MM.1S (cell line): ENCODE results near the gene MYOZ2.
"Not testable (repeated sequence)": the region's sequence is repeated elsewhere in the genome, so short reads cannot be mapped to it uniquely, and the experiment has no call there.

Experiments
- DNase-seq: peaks from one replicate; pipeline ENCODE4 v3.0.0-alpha.2; 2015
- H2AFZ ChIP-seq: fragments of 300-600 bp; sonication (generic); 2 replicates; pipeline ENCODE4 v1.6.0; 2016; ENCODE audit warnings: antibody characterized with exemption, low read length
- H3F3A ChIP-seq: fragments of 300-600 bp; sonication (generic); 2 replicates; pipeline ENCODE4 v1.6.1; 2016; ENCODE audit warnings: mild to moderate bottlenecking, antibody characterized with exemption, low read length, moderate library complexity, mixed read lengths; ENCODE audit not compliant: insufficient read depth
- H3K27ac ChIP-seq: fragments of 300-600 bp; sonication (generic); 2 replicates; pipeline ENCODE4 v1.5.1; 2016; ENCODE audit warnings: mild to moderate bottlenecking, low read length
- H3K27me3 ChIP-seq: fragments of 300-600 bp; sonication (generic); replicated peaks from 2 replicates; pipeline ENCODE4 v1.6.0; 2016; ENCODE audit warnings: low read length; ENCODE audit not compliant: insufficient read depth
- H3K36me3 ChIP-seq: fragments of 300-600 bp; sonication (generic); replicated peaks from 2 replicates; pipeline ENCODE4 v1.6.1; 2016; ENCODE audit warnings: mild to moderate bottlenecking, low read length, mixed read lengths; ENCODE audit not compliant: insufficient read depth
- H3K4me1 ChIP-seq: fragments of 300-600 bp; sonication (generic); 2 replicates; pipeline ENCODE4 v1.6.1; 2016; ENCODE audit warnings: low read length, mixed read lengths
- H3K4me2 ChIP-seq: fragments of 300-600 bp; sonication (generic); 2 replicates; pipeline ENCODE4 v1.6.0; 2016; ENCODE audit warnings: low read depth, low read length
- H3K4me3 ChIP-seq: fragments of 300-600 bp; sonication (generic); 2 replicates; pipeline ENCODE4 v1.5.1; 2016; ENCODE audit warnings: low read length, mixed read lengths
- H3K79me2 ChIP-seq: fragments of 300-600 bp; sonication (generic); 2 replicates; pipeline ENCODE4 v1.6.1; 2016; ENCODE audit warnings: mixed run types, low read length, mixed read lengths
- H3K9ac ChIP-seq: fragments of 300-600 bp; sonication (generic); 2 replicates; pipeline ENCODE4 v1.6.1; 2016; ENCODE audit warnings: low read length, mixed read lengths
- H3K9me2 ChIP-seq: fragments of 300-600 bp; sonication (generic); replicated peaks from 2 replicates; pipeline ENCODE4 v1.6.1; 2016; ENCODE audit warnings: mild to moderate bottlenecking, low read length, mixed read lengths; ENCODE audit not compliant: insufficient read depth
- H3K9me3 ChIP-seq: fragments of 300-600 bp; sonication (generic); replicated peaks from 2 replicates; pipeline ENCODE4 v1.6.1; 2016; ENCODE audit warnings: mild to moderate bottlenecking, low read length, mixed read lengths; ENCODE audit not compliant: insufficient read depth
- H4K20me1 ChIP-seq: fragments of 300-600 bp; sonication (generic); 2 replicates; pipeline ENCODE4 v1.6.1; 2016; ENCODE audit warnings: mild to moderate bottlenecking, low read length, moderate library complexity, mixed read lengths; ENCODE audit not compliant: insufficient read depth
- CTCF ChIP-seq: fragments of 300-600 bp; sonication (generic); IDR thresholded peaks from 2 replicates; pipeline ENCODE4 v1.5.1; 2016; ENCODE audit warnings: antibody characterized with exemption, low read length, mixed read lengths
- EZH2 ChIP-seq: fragments of 300-600 bp; sonication (generic); optimal IDR thresholded peaks from 2 replicates; pipeline ENCODE3; 2017; ENCODE audit warnings: low read depth, mild to moderate bottlenecking, antibody characterized with exemption, low read length, mixed read lengths
- EZH2phosphoT487 ChIP-seq: fragments of 300-600 bp; sonication (generic); IDR thresholded peaks from 2 replicates; pipeline ENCODE4 v1.6.1; 2018; ENCODE audit warnings: antibody characterized with exemption, low read length

Gene MYOZ2

GRCh38 chr4:119172223-119172622 is 36.6 kb downstream of the MYOZ2 start:
- Histone ChIP-seq H3K9ac (no peak overlapping the region), H3K4me3 (no peak overlapping the region), H4K20me1 (no peaks in the 10 kb centered on the region), H3F3A (no peaks in the 10 kb centered on the region), H3K9me2 (no peaks in the 10 kb centered on the region), H3K4me1 (no peaks in the 10 kb centered on the region), H3K36me3 (no peaks in the 10 kb centered on the region), H3K27me3 (no peaks in the 10 kb centered on the region), H3K79me2 (no peaks in the 10 kb centered on the region), H3K4me2 (no peak overlapping the region), H3K27ac (no peak overlapping the region), H2AFZ (no peak overlapping the region), H3K9me3 (no peaks in the 10 kb centered on the region)
- no peak for DNase-seq
- no peak for TF ChIP-seq CTCF
- no peak for TF ChIP-seq EZH2phosphoT487
- no peak for TF ChIP-seq EZH2

GRCh38 chr4:119173729-119174361 is 38.2 kb downstream of the MYOZ2 start:
- H3K9me3 ChIP-seq, H2AFZ ChIP-seq, H3K9ac ChIP-seq, H3K36me3 ChIP-seq, DNase-seq, H3K79me2 ChIP-seq, H4K20me1 ChIP-seq, H3K4me1 ChIP-seq, H3K4me3 ChIP-seq, H3K27ac ChIP-seq, H3K4me2 ChIP-seq, H3F3A ChIP-seq, H3K27me3 ChIP-seq, H3K9me2 ChIP-seq: not testable (repeated sequence)

- Histone ChIP-seq H3K27me3 (no peaks in the 10 kb centered on the region), H4K20me1 (no peaks in the 10 kb centered on the region), H3K27ac (no peak overlapping the region), H3K79me2 (no peaks in the 10 kb centered on the region), H2AFZ (no peak overlapping the region), H3K9ac (no peak overlapping the region), H3F3A (no peaks in the 10 kb centered on the region), H3K4me1 (no peaks in the 10 kb centered on the region), H3K4me2 (no peak overlapping the region), H3K9me2 (no peaks in the 10 kb centered on the region), H3K36me3 (no peaks in the 10 kb centered on the region), H3K9me3 (no peaks in the 10 kb centered on the region), H3K4me3 (no peak overlapping the region)
- TF ChIP-seq EZH2 (no peak), CTCF (no peak), EZH2phosphoT487 (no peak)
- no peak for DNase-seq
Observed at GRCh38 chr4:119179011-119179410, 43.4 kb downstream of the MYOZ2 start.

- H3K36me3 ChIP-seq, result no peaks in the 10 kb centered on the region
- no peak for TF ChIP-seq EZH2phosphoT487
- H2AFZ ChIP-seq, result no peak overlapping the region
- H3K9me2 ChIP-seq, result no peaks in the 10 kb centered on the region
- H3K9me3 ChIP-seq, result no peaks in the 10 kb centered on the region
- no peaks in the 10 kb centered on the region for H4K20me1 ChIP-seq
- no peak overlapping the region for H3K4me3 ChIP-seq
- H3K79me2 ChIP-seq, result no peaks in the 10 kb centered on the region
- H3K4me2 ChIP-seq, result no peak overlapping the region
- H3F3A ChIP-seq, result no peaks in the 10 kb centered on the region
- no peaks in the 10 kb centered on the region for H3K27me3 ChIP-seq
- no peak overlapping the region for H3K27ac ChIP-seq
- H3K9ac ChIP-seq, result no peak overlapping the region
- DNase-seq, result no peak
- no peaks in the 10 kb centered on the region for H3K4me1 ChIP-seq
Observed at GRCh38 chr4:119184128-119184527, 48.5 kb downstream of the MYOZ2 start.
